ENCODE data around the gene ZFP82.

- TF ChIP-seq, protein P1, sequence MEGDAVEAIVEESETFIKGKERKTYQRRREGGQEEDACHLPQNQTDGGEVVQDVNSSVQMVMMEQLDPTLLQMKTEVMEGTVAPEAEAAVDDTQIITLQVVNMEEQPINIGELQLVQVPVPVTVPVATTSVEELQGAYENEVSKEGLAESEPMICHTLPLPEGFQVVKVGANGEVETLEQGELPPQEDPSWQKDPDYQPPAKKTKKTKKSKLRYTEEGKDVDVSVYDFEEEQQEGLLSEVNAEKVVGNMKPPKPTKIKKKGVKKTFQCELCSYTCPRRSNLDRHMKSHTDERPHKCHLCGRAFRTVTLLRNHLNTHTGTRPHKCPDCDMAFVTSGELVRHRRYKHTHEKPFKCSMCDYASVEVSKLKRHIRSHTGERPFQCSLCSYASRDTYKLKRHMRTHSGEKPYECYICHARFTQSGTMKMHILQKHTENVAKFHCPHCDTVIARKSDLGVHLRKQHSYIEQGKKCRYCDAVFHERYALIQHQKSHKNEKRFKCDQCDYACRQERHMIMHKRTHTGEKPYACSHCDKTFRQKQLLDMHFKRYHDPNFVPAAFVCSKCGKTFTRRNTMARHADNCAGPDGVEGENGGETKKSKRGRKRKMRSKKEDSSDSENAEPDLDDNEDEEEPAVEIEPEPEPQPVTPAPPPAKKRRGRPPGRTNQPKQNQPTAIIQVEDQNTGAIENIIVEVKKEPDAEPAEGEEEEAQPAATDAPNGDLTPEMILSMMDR (IDR thresholded peaks at IDR 0.05; ENCODE audit: poor library complexity, severe bottlenecking): peak; percentile 35
- TF ChIP-seq REST (IDR thresholded peaks at IDR 0.05; ENCODE audit: borderline replicate concordance): no peak
- TF ChIP-seq RAD21 (conservative IDR thresholded peaks at IDR 0.05): peak; percentile 46
- TF ChIP-seq EZH2 (IDR thresholded peaks at IDR 0.05; ENCODE audit: borderline replicate concordance, insufficient read depth, low read length, poor library complexity, severe bottlenecking): no peak
- TF ChIP-seq TAF1 (IDR thresholded peaks at IDR 0.05; ENCODE audit: low read depth): peak; percentile 71
- peak; percentile 73 for TF ChIP-seq POLR2AphosphoS5 (IDR thresholded peaks at IDR 0.05)
Observed at GRCh38 chr19:36418287-36419001, at the start of gene ZFP82.

Measured in neural cell (in vitro differentiated cells).